A673 (cell line): ENCODE measurements around the gene ACOT13. TPM values are rescaled to one million over a fixed set of nuclear protein-coding genes. Genes with fewer than 3 reads are reported as not detected.

Experiments used
- BruUV-seq: library from RNA; stranded (reverse); fragments of 400-500 nt; replicated peaks from 2 replicates; lab custom pipeline; 2021; lab: Mats Ljungman, UMichigan
- CTCF ChIA-PET: fragments of 300-600 bp; sonication (Branson Sonifier 250); formaldehyde crosslinking; loops from one replicate; lab custom pipeline; 2022; ENCODE audit warnings: antibody characterized with exemption; lab: Charles Lee
- POLR2A ChIA-PET: fragments of 300-600 bp; sonication (Branson Sonifier 250); formaldehyde crosslinking; loops from one replicate; lab custom pipeline; 2022; ENCODE audit warnings: antibody characterized with exemption; ENCODE audit not compliant: low non-redundant PET; lab: Charles Lee
- DNase-seq: peaks from one replicate; pipeline ENCODE4 v3.0.0-alpha.2; 2015; ENCODE audit warnings: low spot score
- H3K27ac ChIP-seq: fragments of 200-600 bp; sonication (generic); 2 replicates; pipeline ENCODE4 v1.5.1; 2016; ENCODE audit warnings: mixed run types, low read depth, mild to moderate bottlenecking, mixed read lengths, antibody characterized with exemption, low read length; ENCODE audit not compliant: poor library complexity, severe bottlenecking
- H3K27me3 ChIP-seq: fragments of 200-600 bp; sonication (generic); replicated peaks from 2 replicates; pipeline ENCODE4 v1.6.1; 2017; ENCODE audit warnings: mixed run types, low read depth, mild to moderate bottlenecking, mixed read lengths, antibody characterized with exemption, low read length; ENCODE audit not compliant: insufficient read depth, poor library complexity
- H3K36me3 ChIP-seq: fragments of 200-600 bp; sonication (generic); 2 replicates; pipeline ENCODE4 v1.6.1; 2016; ENCODE audit warnings: mixed run types, mild to moderate bottlenecking, mixed read lengths, antibody characterized with exemption, low read length; ENCODE audit not compliant: insufficient read depth, poor library complexity, severe bottlenecking
- H3K4me1 ChIP-seq: fragments of 200-600 bp; sonication (generic); 2 replicates; pipeline ENCODE4 v1.6.1; 2017; ENCODE audit warnings: mixed run types, mild to moderate bottlenecking, mixed read lengths, antibody characterized with exemption, low read length; ENCODE audit not compliant: insufficient read depth, poor library complexity, severe bottlenecking
- H3K4me3 ChIP-seq: fragments of 200-600 bp; sonication (generic); 2 replicates; pipeline ENCODE4 v1.5.1; 2016; ENCODE audit warnings: low read depth, mixed run types, mild to moderate bottlenecking, mixed read lengths, low read length; ENCODE audit not compliant: poor library complexity, severe bottlenecking
- H3K9me3 ChIP-seq: fragments of 200-600 bp; sonication (generic); 2 replicates; pipeline ENCODE4 v1.6.1; 2016; ENCODE audit warnings: mixed run types, low read depth, mild to moderate bottlenecking, mixed read lengths, antibody characterized with exemption, low read length; ENCODE audit not compliant: poor library complexity, severe bottlenecking
- EZH2 ChIP-seq: fragments of 200-600 bp; sonication (generic); IDR thresholded peaks from 2 replicates; pipeline ENCODE4 v1.6.1; 2017; ENCODE audit warnings: borderline replicate concordance, low read depth, mild to moderate bottlenecking, mixed read lengths, antibody characterized with exemption, low read length; ENCODE audit not compliant: poor library complexity, severe bottlenecking
- intact Hi-C: fragments of 100-400 bp; cut with micrococcal nuclease; formaldehyde crosslinking; loops from one replicate; pipeline ENCODE4 v1.10.0; 2022; ENCODE audit not compliant: unreplicated experiment
- total RNA-seq: library from RNA; stranded (reverse); gene quantifications from 2 replicates; pipeline ENCODE4 v1.2.3, GENCODE V29; 2021
- TF ChIP-seq, protein P1 (sequence below): fragments of 300-800, 200-600 bp; sonication (generic); conservative IDR thresholded peaks from 2 replicates; pipeline ENCODE4 v1.5.1; 2017; ENCODE audit warnings: low read depth, mild to moderate bottlenecking, antibody characterized with exemption, low read length, moderate library complexity, mixed read lengths

Gene ACOT13
- total RNA-seq, 1 experiment from 2014 or later = 31.2 TPM

DNA sequence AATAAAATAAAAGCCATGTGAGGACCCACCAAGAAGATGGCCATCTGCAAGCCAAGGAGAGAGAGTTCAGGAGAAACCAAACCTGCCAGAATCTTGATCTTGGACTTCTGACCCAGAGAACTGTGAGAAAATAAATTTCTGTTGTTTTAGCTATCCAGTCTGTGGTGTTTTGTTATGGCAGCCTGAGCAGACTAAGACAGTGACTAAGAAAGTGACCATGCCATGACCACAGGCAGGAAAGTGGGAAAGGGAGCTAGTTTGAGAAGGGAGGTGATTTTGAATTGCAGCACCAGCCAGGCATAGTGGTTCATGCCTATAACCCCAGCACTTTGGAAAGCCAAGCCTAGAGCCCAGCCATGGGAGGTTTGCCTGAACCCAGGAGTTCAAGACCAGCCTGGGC, 74.0 kb downstream of the ACOT13 start:
- H3K9me3 ChIP-seq = no peaks in the 10 kb centered on the region
- BruUV-seq = no TSS peak
- intact Hi-C loops = no loop called here
- H3K27me3 ChIP-seq = no peaks in the 10 kb centered on the region
- peaks cover 4% of the 10 kb centered on the region for H3K4me1 ChIP-seq
- CTCF ChIA-PET = no interaction called here
- no peak overlapping the region for H3K27ac ChIP-seq
- POLR2A ChIA-PET = no interaction called here
- H3K4me3 ChIP-seq = no peak overlapping the region
- no peak for DNase-seq
- no peak for TF ChIP-seq EZH2
- TF ChIP-seq, protein P1, sequence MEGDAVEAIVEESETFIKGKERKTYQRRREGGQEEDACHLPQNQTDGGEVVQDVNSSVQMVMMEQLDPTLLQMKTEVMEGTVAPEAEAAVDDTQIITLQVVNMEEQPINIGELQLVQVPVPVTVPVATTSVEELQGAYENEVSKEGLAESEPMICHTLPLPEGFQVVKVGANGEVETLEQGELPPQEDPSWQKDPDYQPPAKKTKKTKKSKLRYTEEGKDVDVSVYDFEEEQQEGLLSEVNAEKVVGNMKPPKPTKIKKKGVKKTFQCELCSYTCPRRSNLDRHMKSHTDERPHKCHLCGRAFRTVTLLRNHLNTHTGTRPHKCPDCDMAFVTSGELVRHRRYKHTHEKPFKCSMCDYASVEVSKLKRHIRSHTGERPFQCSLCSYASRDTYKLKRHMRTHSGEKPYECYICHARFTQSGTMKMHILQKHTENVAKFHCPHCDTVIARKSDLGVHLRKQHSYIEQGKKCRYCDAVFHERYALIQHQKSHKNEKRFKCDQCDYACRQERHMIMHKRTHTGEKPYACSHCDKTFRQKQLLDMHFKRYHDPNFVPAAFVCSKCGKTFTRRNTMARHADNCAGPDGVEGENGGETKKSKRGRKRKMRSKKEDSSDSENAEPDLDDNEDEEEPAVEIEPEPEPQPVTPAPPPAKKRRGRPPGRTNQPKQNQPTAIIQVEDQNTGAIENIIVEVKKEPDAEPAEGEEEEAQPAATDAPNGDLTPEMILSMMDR = no peak
- H3K36me3 ChIP-seq = no peaks in the 10 kb centered on the region

DNA sequence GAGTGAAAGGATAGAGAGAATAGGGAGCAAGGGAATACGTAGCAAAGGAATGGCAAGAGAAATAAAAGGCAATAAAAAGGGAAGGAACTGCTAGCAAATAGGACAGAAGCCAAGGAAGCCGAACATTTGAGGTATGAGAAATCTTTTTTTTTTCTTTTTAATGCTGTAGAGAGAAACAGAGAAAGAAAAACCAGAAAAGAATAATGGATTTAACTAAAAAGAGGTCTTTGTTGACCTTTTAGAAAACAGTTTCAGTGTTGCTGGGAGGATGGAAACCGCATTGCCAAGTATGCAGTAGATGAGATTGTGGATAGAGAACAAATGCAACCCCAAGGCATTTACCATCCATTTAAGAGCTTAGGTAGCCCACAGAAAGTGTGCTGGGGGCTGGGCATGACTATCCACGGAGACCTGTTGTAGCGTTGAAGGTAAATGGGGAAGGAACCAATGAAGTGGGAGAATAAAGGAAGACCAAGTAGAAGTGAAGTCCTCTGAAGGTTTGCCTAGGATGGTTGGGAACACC, 75.4 kb downstream of the ACOT13 start:
- no peak overlapping the region for H3K4me3 ChIP-seq
- TF ChIP-seq EZH2 = no peak
- TF ChIP-seq, protein P1 = no peak
- no TSS peak for BruUV-seq
- H3K9me3 ChIP-seq = no peaks in the 10 kb centered on the region
- peaks cover 4% of the 10 kb centered on the region for H3K4me1 ChIP-seq
- DNase-seq = no peak
- ChIA-PET CTCF (no interaction called here), POLR2A (no interaction called here)
- no peaks in the 10 kb centered on the region for H3K36me3 ChIP-seq
- H3K27me3 ChIP-seq = no peaks in the 10 kb centered on the region
- H3K27ac ChIP-seq = no peak overlapping the region
- intact Hi-C loops = no loop called here

DNA sequence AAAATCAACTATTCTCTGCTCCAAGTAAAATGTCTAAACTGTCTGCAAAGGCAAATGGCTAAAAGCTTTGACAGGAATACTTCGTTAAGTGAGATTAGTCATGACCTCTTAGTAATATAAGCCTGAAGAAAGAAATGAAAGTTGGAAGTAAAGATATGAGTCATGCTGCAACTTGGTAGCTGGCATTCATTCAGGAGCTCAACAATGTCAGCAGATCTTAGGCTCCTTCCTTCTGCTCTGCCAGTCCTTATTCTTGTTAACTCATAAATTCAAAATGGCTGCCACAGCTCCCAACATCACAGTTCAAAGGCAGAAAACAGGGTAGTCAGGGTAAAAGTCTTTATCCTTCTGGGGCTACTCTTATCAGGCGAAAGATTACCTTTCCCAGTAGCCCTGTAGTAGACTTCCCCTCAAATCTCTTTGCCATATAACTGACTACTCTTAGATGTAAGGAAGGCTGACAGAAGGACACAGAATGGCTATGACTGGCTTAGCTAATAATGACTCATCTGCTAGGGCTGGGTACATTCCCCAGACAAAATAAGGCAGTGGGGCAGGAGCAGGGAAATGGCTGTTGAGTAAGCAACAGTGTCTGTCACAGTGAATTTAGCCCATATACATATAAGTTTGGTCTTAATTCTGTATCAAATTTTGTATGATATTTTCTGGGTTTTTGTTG, 76.5 kb downstream of the ACOT13 start:
- Histone ChIP-seq H3K4me3 (no peak overlapping the region), H3K36me3 (no peaks in the 10 kb centered on the region), H3K27ac (peak overlapping the region; percentile 35), H3K4me1 (peaks cover 4% of the 10 kb centered on the region), H3K27me3 (no peaks in the 10 kb centered on the region), H3K9me3 (no peaks in the 10 kb centered on the region)
- CTCF ChIA-PET = no interaction called here
- BruUV-seq = no TSS peak
- POLR2A ChIA-PET = no interaction called here
- TF ChIP-seq EZH2 = no peak
- TF ChIP-seq, protein P1 = no peak
- intact Hi-C loops = no loop called here
- DNase-seq = peak; percentile 78
